GM21423 (cell line): ENCODE measurements around the gene GARIN5A.

Experiments used
- ATAC-seq: cut with Tn5 transposase; IDR thresholded peaks from one replicate; pipeline ENCODE4 v1.9.1; 2021; ENCODE audit warnings: mild to moderate bottlenecking, moderate library complexity; ENCODE audit not compliant: unreplicated experiment

The GARIN5A gene

DNA sequence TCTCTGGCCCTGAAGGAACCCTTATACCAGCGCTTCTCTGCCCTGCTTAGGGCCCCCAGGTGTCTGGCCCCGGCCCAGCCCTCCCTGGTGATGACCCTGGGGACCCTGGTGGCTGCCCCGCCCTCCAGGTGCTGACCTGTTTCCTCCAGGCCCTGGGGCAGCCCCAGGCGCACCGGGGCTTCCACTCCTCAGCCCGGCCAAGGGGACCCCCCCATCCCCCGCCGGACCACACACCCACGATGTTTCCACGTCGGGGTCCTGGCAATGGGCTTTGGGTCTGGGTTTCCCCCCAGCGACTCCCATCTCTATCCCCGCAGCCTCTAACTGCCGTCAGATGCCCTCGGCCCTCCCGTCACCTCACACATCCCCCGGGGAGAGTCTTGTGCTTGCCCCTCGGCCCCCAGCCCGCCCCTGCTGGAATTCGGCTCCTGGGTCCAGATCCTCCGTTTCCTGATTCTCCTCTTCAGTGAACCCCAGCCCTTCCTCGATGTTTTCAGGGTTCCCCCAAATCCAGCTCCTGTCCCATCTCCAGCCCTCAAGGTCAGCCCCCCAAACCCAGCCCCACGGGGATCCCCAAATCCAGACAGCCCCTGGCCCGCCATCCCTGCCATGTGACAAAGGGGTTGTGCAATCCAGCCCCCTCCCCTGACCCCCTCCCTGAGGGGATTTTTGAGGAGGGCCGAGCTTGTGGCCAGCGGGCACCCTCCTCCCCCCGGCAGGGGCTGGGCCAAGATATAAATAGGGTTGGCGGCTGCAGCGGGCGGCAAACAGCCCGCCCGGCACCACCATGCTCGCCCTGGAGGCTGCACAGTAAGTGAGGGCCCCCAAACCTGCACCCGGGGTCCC lies 58.2 kb downstream of the GARIN5A start, which contains the start of gene SPIB:
Gene SPIB, plus strand, starts transcription at position 763 of the 846 bp plus-strand sequence. Its CDS starts 25 bp downstream, at position 788.
- ATAC-seq = no peak

DNA sequence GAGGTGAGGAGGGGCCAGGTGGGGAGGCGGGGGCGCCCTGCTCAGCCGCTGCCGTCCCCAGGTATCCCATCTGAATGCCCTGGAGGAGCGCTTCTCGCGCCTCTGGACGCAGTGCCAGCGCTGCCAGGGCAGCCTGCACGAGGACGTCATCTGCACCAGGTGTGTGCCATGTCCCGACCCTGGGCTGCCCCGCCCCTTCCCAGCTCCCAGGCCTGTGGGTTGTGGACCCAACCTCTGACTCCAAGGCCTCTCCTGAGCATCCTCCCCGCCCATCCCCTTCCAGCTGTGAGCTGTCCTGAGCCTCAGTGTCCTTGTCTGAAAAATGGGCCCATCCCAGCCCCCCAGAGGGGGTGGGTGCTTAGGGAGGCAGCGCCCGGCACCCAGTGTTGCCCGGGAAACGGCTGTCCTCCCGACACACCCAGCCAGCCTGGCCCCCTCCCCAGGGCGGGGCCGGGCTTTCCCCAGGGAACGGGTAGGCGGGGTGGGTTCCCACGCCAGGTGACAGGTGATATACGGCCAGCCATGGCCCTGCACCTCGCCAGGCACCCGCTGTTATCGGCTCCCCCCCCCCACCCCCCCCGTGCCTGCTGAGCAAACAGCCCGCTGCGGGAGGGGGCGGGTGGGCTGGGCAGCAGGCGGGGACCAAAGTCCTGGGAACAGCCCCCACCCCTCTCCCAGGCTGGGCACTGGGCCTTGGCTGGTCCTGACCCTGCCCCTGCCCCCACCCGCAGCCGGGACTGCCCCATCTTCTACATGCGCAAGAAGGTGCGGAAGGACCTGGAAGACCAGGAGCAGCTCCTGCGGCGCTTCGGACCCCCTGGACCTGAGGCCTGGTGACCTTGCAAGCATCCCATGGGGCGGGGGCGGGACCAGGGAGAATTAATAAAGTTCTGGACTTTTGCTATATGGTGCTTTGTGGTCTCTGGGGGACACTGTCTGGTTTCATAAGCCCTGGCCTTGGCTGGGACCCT lies 59.3 kb downstream of the GARIN5A start:
- no peak for ATAC-seq
